Tracheal epithelial cell (primary cell): ENCODE measurements around the gene SEMA4F. TPM values are rescaled to one million over a fixed set of nuclear protein-coding genes. Genes with fewer than 3 reads are reported as not detected.

ENCODE experiments used
- total RNA-seq: library from RNA; depleted of rRNA; stranded (reverse); fragments of >200 nt; gene quantifications from 2 replicates; pipeline ENCODE4 v1.2.1, GENCODE V29; 2014

SEMA4F gene, protein sequence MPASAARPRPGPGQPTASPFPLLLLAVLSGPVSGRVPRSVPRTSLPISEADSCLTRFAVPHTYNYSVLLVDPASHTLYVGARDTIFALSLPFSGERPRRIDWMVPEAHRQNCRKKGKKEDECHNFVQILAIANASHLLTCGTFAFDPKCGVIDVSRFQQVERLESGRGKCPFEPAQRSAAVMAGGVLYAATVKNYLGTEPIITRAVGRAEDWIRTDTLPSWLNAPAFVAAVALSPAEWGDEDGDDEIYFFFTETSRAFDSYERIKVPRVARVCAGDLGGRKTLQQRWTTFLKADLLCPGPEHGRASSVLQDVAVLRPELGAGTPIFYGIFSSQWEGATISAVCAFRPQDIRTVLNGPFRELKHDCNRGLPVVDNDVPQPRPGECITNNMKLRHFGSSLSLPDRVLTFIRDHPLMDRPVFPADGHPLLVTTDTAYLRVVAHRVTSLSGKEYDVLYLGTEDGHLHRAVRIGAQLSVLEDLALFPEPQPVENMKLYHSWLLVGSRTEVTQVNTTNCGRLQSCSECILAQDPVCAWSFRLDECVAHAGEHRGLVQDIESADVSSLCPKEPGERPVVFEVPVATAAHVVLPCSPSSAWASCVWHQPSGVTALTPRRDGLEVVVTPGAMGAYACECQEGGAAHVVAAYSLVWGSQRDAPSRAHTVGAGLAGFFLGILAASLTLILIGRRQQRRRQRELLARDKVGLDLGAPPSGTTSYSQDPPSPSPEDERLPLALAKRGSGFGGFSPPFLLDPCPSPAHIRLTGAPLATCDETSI
- total RNA-seq, result 5.8 and 8.7 TPM in 2 replicates

DNA sequence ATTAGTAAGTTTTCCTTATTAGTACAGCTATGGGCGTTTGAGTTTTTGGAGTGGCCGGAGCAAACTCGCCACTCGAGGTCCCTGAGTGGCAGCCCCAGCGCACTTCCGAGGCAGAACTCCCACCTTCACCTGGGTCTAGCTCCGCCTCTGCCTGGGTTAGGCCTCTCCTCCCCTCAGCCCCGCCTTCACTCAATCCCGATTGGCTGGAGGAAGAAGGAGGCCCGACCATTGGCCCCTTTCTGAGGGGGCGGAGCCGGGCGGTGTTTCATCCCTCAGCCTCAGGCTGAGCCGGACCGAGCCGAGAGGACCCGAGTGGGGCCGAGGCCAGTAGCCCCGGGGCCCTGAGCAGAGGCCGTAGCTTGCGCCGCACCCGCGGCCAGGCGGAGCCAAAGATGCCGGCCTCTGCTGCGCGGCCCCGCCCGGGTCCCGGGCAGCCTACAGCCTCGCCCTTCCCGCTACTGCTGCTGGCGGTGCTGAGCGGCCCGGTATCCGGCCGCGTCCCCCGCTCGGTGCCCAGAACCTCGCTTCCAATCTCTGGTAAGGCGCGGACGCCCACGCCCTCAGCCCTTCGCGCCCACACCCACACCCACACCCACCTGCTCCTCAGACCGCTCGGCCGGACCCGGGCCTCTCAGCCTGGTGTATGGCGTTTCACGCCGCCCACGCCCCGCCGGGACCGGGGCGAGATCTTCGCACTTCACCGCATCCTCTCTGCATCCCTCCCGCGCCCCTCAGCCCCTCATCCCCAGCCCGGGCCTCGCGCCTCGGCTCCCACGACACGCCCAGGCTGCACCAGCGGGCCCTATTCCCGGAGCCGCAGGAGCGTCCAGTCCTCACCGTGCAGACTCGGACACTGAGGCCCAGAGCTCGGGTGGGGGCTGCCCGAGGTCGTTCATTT lies at the start of gene SEMA4F:
TSS of gene SEMA4F (plus strand) at position 263 of the 898 bp plus-strand sequence. CDS start at position 393, 130 bp downstream.

DNA sequence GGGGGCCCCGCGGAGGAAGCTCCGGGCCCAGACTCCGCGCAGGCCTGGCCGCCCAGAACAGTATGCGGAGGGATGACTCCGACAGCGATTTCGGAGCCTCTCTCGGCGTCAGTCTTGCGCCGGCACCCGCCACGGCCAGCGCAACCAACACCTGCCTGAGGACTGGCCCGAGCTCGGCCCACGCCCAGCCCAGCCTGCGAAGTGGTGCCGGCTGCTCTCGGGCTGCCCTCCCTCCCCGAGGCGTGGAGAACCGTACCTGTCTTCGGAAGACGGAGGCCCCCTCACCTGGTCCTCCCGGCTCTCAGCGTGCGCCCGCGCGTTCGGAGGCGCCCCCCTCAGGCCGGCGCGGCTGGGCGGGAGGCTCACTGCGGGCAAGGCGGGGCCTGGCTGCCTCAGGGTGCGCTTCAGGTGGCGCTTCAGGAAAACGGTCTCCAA lies 6.0 kb upstream of the SEMA4F start, which contains the start of gene M1AP:
TSS of gene M1AP (minus strand) at position 322 of the 435 bp plus-strand sequence. CDS start 8,055 bp downstream, outside the sequence.

Other genes with a start within 250 kb of the SEMA4F start
- 0.64 and 0.72 TPM in 2 replicates for gene C2orf81, start 232.6 kb upstream of the SEMA4F start, total RNA-seq
- gene WDR54, start 232.5 kb upstream of the SEMA4F start, total RNA-seq, result 34.1 and 62.7 TPM in 2 replicates
- gene RTKN, start 212.3 kb upstream of the SEMA4F start, total RNA-seq, result 24.3 and 53.7 TPM in 2 replicates
- 9.4 and 10.4 TPM in 2 replicates for gene INO80B, start 199.2 kb upstream of the SEMA4F start, total RNA-seq
- 29.6 and 32.8 TPM in 2 replicates for gene WBP1, start 195.8 kb upstream of the SEMA4F start, total RNA-seq
- gene MOGS, start 188.9 kb upstream of the SEMA4F start, total RNA-seq, result 65.3 and 67.6 TPM in 2 replicates
- gene MRPL53, start 181.6 kb upstream of the SEMA4F start, total RNA-seq, result 27.7 and 32.5 TPM in 2 replicates
- gene CCDC142, start 171.2 kb upstream of the SEMA4F start, total RNA-seq, result 11.3 and 14.5 TPM in 2 replicates
- gene TTC31, start 171.2 kb upstream of the SEMA4F start, total RNA-seq, result 8.0 and 10.9 TPM in 2 replicates
- 1.2 and 3.2 TPM in 2 replicates for gene LBX2, start 154.6 kb upstream of the SEMA4F start, total RNA-seq
- 30.7 and 33.7 TPM in 2 replicates for gene PCGF1, start 146.6 kb upstream of the SEMA4F start, total RNA-seq
- not detected in 2 replicates for gene TLX2, start 139.8 kb upstream of the SEMA4F start, total RNA-seq
- 2.8 and 4.6 TPM in 2 replicates for gene DQX1, start 128.0 kb upstream of the SEMA4F start, total RNA-seq
- 160 and 193 TPM in 2 replicates for gene AUP1, start 124.5 kb upstream of the SEMA4F start, total RNA-seq
- 55.4 and 59.8 TPM in 2 replicates for gene HTRA2, start 124.3 kb upstream of the SEMA4F start, total RNA-seq
- gene LOXL3, start 100.3 kb upstream of the SEMA4F start, total RNA-seq, result 0.21 and 1.4 TPM in 2 replicates
- gene DOK1, start 99.5 kb upstream of the SEMA4F start, total RNA-seq, result 3.0 and 3.9 TPM in 2 replicates
- 0.96 and 4.5 TPM in 2 replicates for gene M1AP, start 5.9 kb upstream of the SEMA4F start, total RNA-seq
- 50.5 and 122 TPM in 2 replicates for gene HK2, start 179.9 kb downstream of the SEMA4F start, total RNA-seq